SK-N-SH (cell line): Measurements from ENCODE around the gene PLA2G4B. TPM values are rescaled to one million over a fixed set of nuclear protein-coding genes. Genes with fewer than 3 reads are reported as not detected.

Experiments
- CTCF ChIA-PET: fragments of 300-600, 350-600 bp; formaldehyde crosslinking; extraction: SDS; loops from one replicate; lab custom pipeline; 2021; lab: Yijun Ruan, JAX
- POLR2A ChIA-PET: fragments of 350-600 bp; sonication (Branson Sonifier 250); formaldehyde crosslinking; extraction: SDS; loops from one replicate; lab custom pipeline; 2020; ENCODE audit warnings: antibody characterized with exemption, inconsistent platforms; lab: Yijun Ruan, JAX
- DNase-seq: peaks from one replicate; pipeline ENCODE4 v3.0.0; 2012
- H2AFZ ChIP-seq: fragments of 200-600 bp; sonication (generic); 2 replicates; pipeline ENCODE4 v1.8.1; 2016; ENCODE audit warnings: antibody characterized with exemption, mild to moderate bottlenecking, low read depth
- H3F3A ChIP-seq: fragments of 200-600 bp; sonication (generic); replicated peaks from 2 replicates; pipeline ENCODE3; 2016; ENCODE audit warnings: antibody characterized with exemption, mild to moderate bottlenecking; ENCODE audit not compliant: insufficient read depth
- H3K27ac ChIP-seq, 2 experiments: fragments of 200-500 bp in 1 of 2; fragments of 200-600 bp in 1 of 2; sonication (Bioruptor generic) in 1 of 2; sonication (generic), shearing (Covaris generic) in 1 of 2; 2 replicates each; pipeline versions ENCODE4 v1.5.1 to v1.6.1; 2014 to 2016; ENCODE audit warnings: low read depth in 2 of 2, inconsistent platforms in 1 of 2, low read length in 1 of 2, mild to moderate bottlenecking in 1 of 2, mixed read lengths in 1 of 2
- H3K27me3 ChIP-seq: fragments of 200-600 bp; sonication (generic), shearing (Covaris generic); 2 replicates; pipeline ENCODE4 v1.6.1; 2016; ENCODE audit warnings: mixed run types; ENCODE audit not compliant: insufficient read depth
- H3K36me3 ChIP-seq, 2 experiments: fragments of 200-500 bp in 1 of 2; fragments of 200-600 bp in 1 of 2; sonication (Bioruptor generic) in 1 of 2; sonication (generic) in 1 of 2; replicated peaks in 1 of 2; 2 replicates each; pipeline versions ENCODE3 to v1.5.1; 2014 to 2016; ENCODE audit warnings: low read length in 1 of 2, mild to moderate bottlenecking in 1 of 2; ENCODE audit not compliant: insufficient read depth in 2 of 2, control insufficient read depth in 1 of 2
- H3K4me1 ChIP-seq, 2 experiments: fragments of 200-500 bp in 1 of 2; fragments of 200-600 bp in 1 of 2; sonication (Bioruptor generic) in 1 of 2; sonication (generic), shearing (Covaris generic) in 1 of 2; 2 replicates each; pipeline versions ENCODE4 v1.5.1 to v1.6.1; 2014 to 2016; ENCODE audit warnings: low read depth in 1 of 2, low read length in 1 of 2, mixed run types in 1 of 2; ENCODE audit not compliant: insufficient read depth in 2 of 2, control insufficient read depth in 1 of 2
- H3K4me2 ChIP-seq: fragments of 200-600 bp; sonication (generic), shearing (Covaris generic); 2 replicates; pipeline ENCODE4 v1.6.1; 2017; ENCODE audit warnings: mixed run types
- H3K4me3 ChIP-seq, 2 experiments: fragments of 200-500 bp in 1 of 2; fragments of 200-600 bp in 1 of 2; sonication (Bioruptor generic) in 1 of 2; sonication (generic), shearing (Covaris generic) in 1 of 2; 2 replicates each; pipeline versions ENCODE4 v1.5.1 to v1.8.1; 2014 to 2016; ENCODE audit warnings: low read depth in 2 of 2, inconsistent platforms in 1 of 2, low read length in 1 of 2, mild to moderate bottlenecking in 1 of 2, mixed read lengths in 1 of 2, moderate library complexity in 1 of 2
- H3K79me2 ChIP-seq: fragments of 200-600 bp; sonication (generic); 2 replicates; pipeline ENCODE4 v1.8.1; 2017; ENCODE audit warnings: mild to moderate bottlenecking; ENCODE audit not compliant: insufficient read depth
- H3K9ac ChIP-seq: fragments of 200-600 bp; sonication (generic); 2 replicates; pipeline ENCODE4 v1.6.1; 2017; ENCODE audit warnings: mixed run types
- H3K9me2 ChIP-seq: fragments of 200-600 bp; sonication (generic); 2 replicates; pipeline ENCODE4 v1.6.1; 2017; ENCODE audit warnings: mixed run types
- H3K9me3 ChIP-seq: fragments of 200-600 bp; sonication (generic); 2 replicates; pipeline ENCODE4 v1.6.1; 2017; ENCODE audit warnings: mixed run types, mild to moderate bottlenecking, moderate library complexity
- H4K20me1 ChIP-seq: fragments of 200-600 bp; sonication (generic); 2 replicates; pipeline ENCODE4 v1.6.1; 2017; ENCODE audit warnings: mild to moderate bottlenecking, mixed run types; ENCODE audit not compliant: insufficient read depth
- CHD2 ChIP-seq: fragments of 150-350 bp; IDR thresholded peaks from 2 replicates; pipeline ENCODE4 v1.6.1; 2018; ENCODE audit warnings: low read length; ENCODE audit not compliant: partially characterized antibody
- EP300 ChIP-seq, 2 experiments: IDR thresholded peaks; 2 replicates each; pipeline versions ENCODE4 v1.4.0 to v1.6.1; 2012; ENCODE audit warnings: borderline replicate concordance in 1 of 2, low read depth in 1 of 2, low read length in 1 of 2
- FOSL2 ChIP-seq: IDR thresholded peaks from 2 replicates; pipeline ENCODE4 v1.4.0; 2012; ENCODE audit warnings: low read depth, mild to moderate bottlenecking, moderate library complexity, borderline replicate concordance
- GABPA ChIP-seq: IDR thresholded peaks from 2 replicates; pipeline ENCODE4 v1.4.0; 2012; ENCODE audit warnings: low read depth, mild to moderate bottlenecking
- IRF3 ChIP-seq: fragments of 150-350 bp; IDR thresholded peaks from 2 replicates; pipeline ENCODE4 v1.6.1; 2016; ENCODE audit warnings: mild to moderate bottlenecking, low read depth, low read length
- JUND ChIP-seq: IDR thresholded peaks from 2 replicates; pipeline ENCODE4 v1.4.0; 2012
- MXI1 ChIP-seq: IDR thresholded peaks from 2 replicates; pipeline ENCODE4 v1.6.1; 2012; ENCODE audit warnings: mild to moderate bottlenecking, low read depth, low read length, improper control_type of control experiment
- NFIC ChIP-seq: IDR thresholded peaks from 2 replicates; pipeline ENCODE4 v1.4.0; 2012; ENCODE audit warnings: borderline replicate concordance
- NRF1 ChIP-seq: IDR thresholded peaks from 2 replicates; pipeline ENCODE4 v1.6.1; 2012; ENCODE audit warnings: low read depth, mild to moderate bottlenecking, low read length
- RFX5 ChIP-seq: IDR thresholded peaks from 2 replicates; pipeline ENCODE4 v1.6.1; 2012; ENCODE audit warnings: mild to moderate bottlenecking, improper control_type of control experiment, low read length
- SIN3A ChIP-seq: IDR thresholded peaks from 2 replicates; pipeline ENCODE4 v1.6.1; 2012; ENCODE audit warnings: low read depth, mild to moderate bottlenecking, low read length, moderate library complexity, borderline replicate concordance
- SMC3 ChIP-seq: IDR thresholded peaks from 2 replicates; pipeline ENCODE4 v1.6.1; 2012; ENCODE audit warnings: low read depth, low read length, improper control_type of control experiment
- USF1 ChIP-seq: IDR thresholded peaks from 2 replicates; pipeline ENCODE4 v1.4.0; 2012; ENCODE audit warnings: low read depth, borderline replicate concordance
- YY1 ChIP-seq: IDR thresholded peaks from 2 replicates; pipeline ENCODE4 v1.4.0; 2012; ENCODE audit warnings: low read depth, mild to moderate bottlenecking
- WGBS: methylation state at CpG from one replicate; pipeline ENCODE4 v1.1.6; 2017; ENCODE audit warnings: low lambda C conversion rate; 5-methylcytosine and 5-hydroxymethylcytosine counted together
- polyA plus RNA-seq, 3 experiments: library from polyadenylated mRNA; depleted of rRNA; stranded (reverse); fragments of >200 nt; gene quantifications; 2 replicates each; pipeline ENCODE4 v1.2.3, GENCODE V29; 2012
- TF ChIP-seq, protein P1 (sequence below): IDR thresholded peaks from 2 replicates; pipeline ENCODE4 v1.6.1; 2012; ENCODE audit warnings: mild to moderate bottlenecking, low read depth, low read length, moderate library complexity
- TF ChIP-seq, protein P2 (sequence below): IDR thresholded peaks from 2 replicates; pipeline ENCODE4 v1.4.0; 2012; ENCODE audit warnings: low read depth, borderline replicate concordance

PLA2G4B gene
- polyA plus RNA-seq, 1 of the 3 experiments (the other 2 are of a cell fraction): 5.3 TPM

DNA sequence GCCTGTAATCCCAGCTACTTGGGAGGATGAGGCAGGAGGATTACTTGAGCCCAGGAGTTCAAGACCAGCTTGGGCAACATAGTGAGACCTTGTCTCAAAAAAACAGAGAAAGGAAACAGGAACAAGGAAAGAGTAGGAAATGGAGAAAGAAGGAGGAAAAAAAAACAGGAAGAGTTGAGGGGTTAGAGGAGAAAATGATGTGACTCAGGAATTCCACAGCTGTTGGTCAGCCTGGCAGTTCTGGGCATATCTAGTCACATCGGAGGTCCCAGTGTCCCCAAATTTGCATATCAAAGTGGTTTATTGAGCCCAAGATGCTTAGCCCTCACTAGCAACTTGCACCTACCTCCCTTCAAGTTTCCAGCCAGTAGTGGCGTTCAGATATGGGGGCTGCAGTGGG lies 29.5 kb upstream of the PLA2G4B start:
- DNase-seq: no peak

DNA sequence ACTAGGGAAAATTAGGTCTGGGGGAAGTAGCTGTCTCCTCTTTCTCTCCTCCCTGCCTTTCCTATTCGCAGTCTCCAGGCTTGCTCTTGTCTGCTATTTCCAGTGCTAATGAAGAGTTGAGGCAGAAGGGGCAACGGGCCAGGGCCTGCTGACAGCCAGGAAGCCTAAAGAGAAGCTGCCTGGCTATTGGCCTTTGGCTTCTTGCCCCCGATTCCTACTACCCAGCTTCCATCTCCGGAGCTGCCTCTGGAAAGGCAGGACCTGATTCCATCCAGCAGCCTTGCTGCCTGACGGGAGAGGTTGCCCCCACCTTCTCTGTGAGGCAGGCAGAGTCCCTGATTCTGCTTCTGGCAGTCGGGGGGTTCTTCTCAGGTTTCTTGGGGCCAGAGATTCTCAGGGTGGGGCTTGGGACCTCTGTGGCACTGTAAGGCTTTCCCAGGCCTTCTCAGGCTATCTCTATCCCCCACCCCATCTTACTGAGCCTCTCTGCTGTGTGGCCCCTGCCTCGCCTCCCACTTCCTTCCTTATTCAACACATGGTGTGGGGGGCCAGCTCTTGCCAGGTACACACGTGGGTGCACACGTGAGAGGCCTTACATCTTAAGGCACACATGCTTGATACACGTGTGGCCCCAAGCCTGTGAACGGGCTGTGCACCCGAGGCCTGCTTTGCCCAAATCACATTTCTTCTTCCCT lies 29.0 kb upstream of the PLA2G4B start:
- POLR2A ChIA-PET: interaction anchor here (4.2 kb wide), 1 partner anchor 36 kb away, joined by 13 read pairs; the partner anchor contains the start of gene MAPKBP1
- H4K20me1 ChIP-seq: no peaks in the 10 kb centered on the region
- peaks cover 0 to 17% of the 10 kb centered on the region in 2 experiments for H3K36me3 ChIP-seq
- no peaks in the 10 kb centered on the region for H3F3A ChIP-seq
- H3K9ac ChIP-seq: no peak overlapping the region
- no peak overlapping the region for H3K27ac ChIP-seq
- no peak overlapping the region for H3K4me3 ChIP-seq
- no peaks in the 10 kb centered on the region for H3K9me3 ChIP-seq
- no peak for DNase-seq
- TF ChIP-seq, protein P1, sequence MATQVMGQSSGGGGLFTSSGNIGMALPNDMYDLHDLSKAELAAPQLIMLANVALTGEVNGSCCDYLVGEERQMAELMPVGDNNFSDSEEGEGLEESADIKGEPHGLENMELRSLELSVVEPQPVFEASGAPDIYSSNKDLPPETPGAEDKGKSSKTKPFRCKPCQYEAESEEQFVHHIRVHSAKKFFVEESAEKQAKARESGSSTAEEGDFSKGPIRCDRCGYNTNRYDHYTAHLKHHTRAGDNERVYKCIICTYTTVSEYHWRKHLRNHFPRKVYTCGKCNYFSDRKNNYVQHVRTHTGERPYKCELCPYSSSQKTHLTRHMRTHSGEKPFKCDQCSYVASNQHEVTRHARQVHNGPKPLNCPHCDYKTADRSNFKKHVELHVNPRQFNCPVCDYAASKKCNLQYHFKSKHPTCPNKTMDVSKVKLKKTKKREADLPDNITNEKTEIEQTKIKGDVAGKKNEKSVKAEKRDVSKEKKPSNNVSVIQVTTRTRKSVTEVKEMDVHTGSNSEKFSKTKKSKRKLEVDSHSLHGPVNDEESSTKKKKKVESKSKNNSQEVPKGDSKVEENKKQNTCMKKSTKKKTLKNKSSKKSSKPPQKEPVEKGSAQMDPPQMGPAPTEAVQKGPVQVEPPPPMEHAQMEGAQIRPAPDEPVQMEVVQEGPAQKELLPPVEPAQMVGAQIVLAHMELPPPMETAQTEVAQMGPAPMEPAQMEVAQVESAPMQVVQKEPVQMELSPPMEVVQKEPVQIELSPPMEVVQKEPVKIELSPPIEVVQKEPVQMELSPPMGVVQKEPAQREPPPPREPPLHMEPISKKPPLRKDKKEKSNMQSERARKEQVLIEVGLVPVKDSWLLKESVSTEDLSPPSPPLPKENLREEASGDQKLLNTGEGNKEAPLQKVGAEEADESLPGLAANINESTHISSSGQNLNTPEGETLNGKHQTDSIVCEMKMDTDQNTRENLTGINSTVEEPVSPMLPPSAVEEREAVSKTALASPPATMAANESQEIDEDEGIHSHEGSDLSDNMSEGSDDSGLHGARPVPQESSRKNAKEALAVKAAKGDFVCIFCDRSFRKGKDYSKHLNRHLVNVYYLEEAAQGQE: no peak
- TF ChIP-seq USF1: no peak
- TF ChIP-seq RFX5: no peak
- TF ChIP-seq NFIC: no peak
- TF ChIP-seq IRF3: no peak
- TF ChIP-seq GABPA: no peak
- TF ChIP-seq EP300 (IDR thresholded peaks at IDR 0.05; ENCODE audit: borderline replicate concordance in 1 of 2, low read depth in 1 of 2, low read length in 1 of 2): no peak
- TF ChIP-seq SIN3A: no peak
- no peak for TF ChIP-seq CHD2
- no peak for TF ChIP-seq YY1
- no peak for TF ChIP-seq NRF1
- TF ChIP-seq MXI1: no peak
- TF ChIP-seq, protein P2, sequence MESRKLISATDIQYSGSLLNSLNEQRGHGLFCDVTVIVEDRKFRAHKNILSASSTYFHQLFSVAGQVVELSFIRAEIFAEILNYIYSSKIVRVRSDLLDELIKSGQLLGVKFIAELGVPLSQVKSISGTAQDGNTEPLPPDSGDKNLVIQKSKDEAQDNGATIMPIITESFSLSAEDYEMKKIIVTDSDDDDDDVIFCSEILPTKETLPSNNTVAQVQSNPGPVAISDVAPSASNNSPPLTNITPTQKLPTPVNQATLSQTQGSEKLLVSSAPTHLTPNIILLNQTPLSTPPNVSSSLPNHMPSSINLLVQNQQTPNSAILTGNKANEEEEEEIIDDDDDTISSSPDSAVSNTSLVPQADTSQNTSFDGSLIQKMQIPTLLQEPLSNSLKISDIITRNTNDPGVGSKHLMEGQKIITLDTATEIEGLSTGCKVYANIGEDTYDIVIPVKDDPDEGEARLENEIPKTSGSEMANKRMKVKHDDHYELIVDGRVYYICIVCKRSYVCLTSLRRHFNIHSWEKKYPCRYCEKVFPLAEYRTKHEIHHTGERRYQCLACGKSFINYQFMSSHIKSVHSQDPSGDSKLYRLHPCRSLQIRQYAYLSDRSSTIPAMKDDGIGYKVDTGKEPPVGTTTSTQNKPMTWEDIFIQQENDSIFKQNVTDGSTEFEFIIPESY: no peak
- no peaks in the 10 kb centered on the region for H3K79me2 ChIP-seq
- no peak overlapping the region for H2AFZ ChIP-seq
- peaks cover 0 to 22% of the 10 kb centered on the region in 2 experiments; a peak in 1 of 4 replicates for H3K4me1 ChIP-seq
- WGBS: 93% methylated on average over 10 of the region's 12 CpGs
- no peaks in the 10 kb centered on the region for H3K27me3 ChIP-seq
- no peaks in the 10 kb centered on the region for H3K9me2 ChIP-seq
- CTCF ChIA-PET: interaction anchor here (0.9 to 5.3 kb wide), 10 partner anchors 14 to 343 kb away, joined by 3 to 114 read pairs (median 23); partner anchors contain the start of gene MAPKBP1
- no peak overlapping the region for H3K4me2 ChIP-seq

More for the DNA sequence above, 29.5 kb upstream of the PLA2G4B start:
- POLR2A ChIA-PET: no interaction called here
- Histone ChIP-seq H3K4me2 (no peak overlapping the region), H3K79me2 (no peaks in the 10 kb centered on the region), H3K36me3 (peaks cover 0 to 13% of the 10 kb centered on the region in 2 experiments), H3K9me2 (no peaks in the 10 kb centered on the region), H3K9me3 (no peaks in the 10 kb centered on the region), H2AFZ (no peak overlapping the region), H3K4me1 (peaks cover 0 to 27% of the 10 kb centered on the region in 2 experiments; a peak in 1 of 4 replicates), H3K27ac (peak overlapping the region in 1 of 2 experiments; percentile 21; a peak in 1 of 4 replicates), H3K9ac (no peak overlapping the region), H3K4me3 (no peak overlapping the region), H3F3A (no peaks in the 10 kb centered on the region), H4K20me1 (no peaks in the 10 kb centered on the region), H3K27me3 (no peaks in the 10 kb centered on the region)
- CTCF ChIA-PET: interaction anchor here (0.9 to 5.3 kb wide), 6 partner anchors 14 to 343 kb away, joined by 3 to 114 read pairs (median 44); partner anchors contain the start of gene MAPKBP1
- 63% methylated on average over 2 of the region's 2 CpGs for WGBS
- no peak for TF ChIP-seq JUND
- 0 out of 2 replicates have a peak, but pooled peaks have one; percentile 26 for TF ChIP-seq FOSL2
- TF ChIP-seq SMC3: no peak
